ENCODE measurements around the gene ADAM10.

DNA sequence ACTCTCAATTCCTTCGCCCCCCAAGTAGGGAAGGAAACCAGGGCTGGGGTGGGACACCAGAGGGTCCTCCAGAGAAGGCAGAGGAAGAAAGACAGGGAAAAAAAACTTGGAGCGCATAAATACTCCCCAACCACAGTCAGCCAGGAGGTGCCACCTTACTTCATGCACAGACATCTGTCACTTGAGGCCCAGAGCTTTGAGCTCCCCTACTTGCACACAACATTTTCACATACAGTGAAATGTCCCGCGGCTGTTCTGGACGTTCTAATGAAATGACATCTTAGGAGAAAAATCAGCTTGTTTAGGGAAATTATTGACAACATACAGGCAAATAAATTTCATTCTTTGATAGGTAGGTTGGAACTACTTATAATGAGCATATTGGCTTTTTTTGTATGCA is 204.8 kb downstream of the ADAM10 start:
- TF ChIP-seq, protein P1, sequence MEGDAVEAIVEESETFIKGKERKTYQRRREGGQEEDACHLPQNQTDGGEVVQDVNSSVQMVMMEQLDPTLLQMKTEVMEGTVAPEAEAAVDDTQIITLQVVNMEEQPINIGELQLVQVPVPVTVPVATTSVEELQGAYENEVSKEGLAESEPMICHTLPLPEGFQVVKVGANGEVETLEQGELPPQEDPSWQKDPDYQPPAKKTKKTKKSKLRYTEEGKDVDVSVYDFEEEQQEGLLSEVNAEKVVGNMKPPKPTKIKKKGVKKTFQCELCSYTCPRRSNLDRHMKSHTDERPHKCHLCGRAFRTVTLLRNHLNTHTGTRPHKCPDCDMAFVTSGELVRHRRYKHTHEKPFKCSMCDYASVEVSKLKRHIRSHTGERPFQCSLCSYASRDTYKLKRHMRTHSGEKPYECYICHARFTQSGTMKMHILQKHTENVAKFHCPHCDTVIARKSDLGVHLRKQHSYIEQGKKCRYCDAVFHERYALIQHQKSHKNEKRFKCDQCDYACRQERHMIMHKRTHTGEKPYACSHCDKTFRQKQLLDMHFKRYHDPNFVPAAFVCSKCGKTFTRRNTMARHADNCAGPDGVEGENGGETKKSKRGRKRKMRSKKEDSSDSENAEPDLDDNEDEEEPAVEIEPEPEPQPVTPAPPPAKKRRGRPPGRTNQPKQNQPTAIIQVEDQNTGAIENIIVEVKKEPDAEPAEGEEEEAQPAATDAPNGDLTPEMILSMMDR (conservative IDR thresholded peaks at IDR 0.05; ENCODE audit: low read length) = no peak
- no peak for TF ChIP-seq EZH2phosphoT487 (IDR thresholded peaks at IDR 0.05; ENCODE audit: borderline replicate concordance, low read depth, low read length)
